ENCODE results near the gene PHKG2.

- no peak for TF ChIP-seq SMC3 (conservative IDR thresholded peaks at IDR 0.05; ENCODE audit: poor library complexity)
- no peak for TF ChIP-seq CTCF (IDR thresholded peaks at IDR 0.05; ENCODE audit: poor library complexity, severe bottlenecking)
- TF ChIP-seq POLR2AphosphoS5 (IDR thresholded peaks at IDR 0.05) = no peak
These were observed 36.0 kb downstream of the PHKG2 start for GRCh38 chr16:30784215-30784614.

Measured in neural cell (in vitro differentiated cells).